CD14-positive monocyte (primary cell): ENCODE measurements around the gene MLF2. TPM values are rescaled to one million over a fixed set of nuclear protein-coding genes. Genes with fewer than 3 reads are reported as not detected.
A peak's percentile ranks its signal among the peaks of the same experiment; 100 is the strongest.

ENCODE experiments used
- DNase-seq, 3 donors: peaks; one replicate each; pipeline ENCODE4 v3.0.0-alpha.2; 2011 to 2022
- H2AFZ ChIP-seq: 2 replicates; pipeline ENCODE4 v1.6.0; 2012; ENCODE audit warnings: mild to moderate bottlenecking, low read depth, low read length, inconsistent platforms; ENCODE audit not compliant: insufficient read depth, poor library complexity, severe bottlenecking
- H3K27ac ChIP-seq, 2 donors: 1 replicate in 1 of 2; 2 replicates in 1 of 2; pipeline ENCODE4 v1.5.1; 2012 to 2013; ENCODE audit warnings: low read length in 2 of 2, control low read depth in 1 of 2, inconsistent platforms in 1 of 2, low read depth in 1 of 2, mild to moderate bottlenecking in 1 of 2
- H3K27me3 ChIP-seq, 2 donors: one replicate each; pipeline versions ENCODE4 v1.6.0 to v1.6.1; 2011 to 2013; ENCODE audit warnings: low read length in 2 of 2; ENCODE audit not compliant: control insufficient read depth in 2 of 2, insufficient read depth in 2 of 2
- H3K36me3 ChIP-seq, 2 donors: replicated peaks in 1 of 2; 1 replicate in 1 of 2; 2 replicates in 1 of 2; pipeline versions ENCODE4 v1.5.1 to v1.6.1; 2012 to 2013; ENCODE audit warnings: low read length in 2 of 2, control low read depth in 1 of 2, inconsistent platforms in 1 of 2, mild to moderate bottlenecking in 1 of 2; ENCODE audit not compliant: insufficient read depth in 2 of 2, control insufficient read depth in 1 of 2
- H3K4me1 ChIP-seq, 2 donors: 1 replicate in 1 of 2; 2 replicates in 1 of 2; pipeline versions ENCODE4 v1.5.1 to v1.6.1; 2012 to 2013; ENCODE audit warnings: low read length in 2 of 2, control low read depth in 1 of 2, inconsistent platforms in 1 of 2, mild to moderate bottlenecking in 1 of 2, moderate library complexity in 1 of 2; ENCODE audit not compliant: insufficient read depth in 2 of 2, control insufficient read depth in 1 of 2
- H3K4me2 ChIP-seq: replicated peaks from 2 replicates; pipeline ENCODE3; 2012; ENCODE audit warnings: low read length, moderate library complexity, mild to moderate bottlenecking; ENCODE audit not compliant: poor library complexity, severe bottlenecking; ENCODE audit errors: extremely low read depth
- H3K4me3 ChIP-seq, 3 experiments: fragments of 200-600 bp in 1 of 3; sonication (generic) in 1 of 3; replicated peaks in 1 of 3; 1 replicate in 2 of 3; 2 replicates in 1 of 3; pipeline ENCODE4 v1.5.1; 2011 to 2013; ENCODE audit warnings: low read length in 3 of 3, mild to moderate bottlenecking in 3 of 3, control low read depth in 2 of 3, low read depth in 2 of 3, inconsistent platforms in 1 of 3, moderate library complexity in 1 of 3
- H3K79me2 ChIP-seq: 2 replicates; pipeline ENCODE4 v1.6.0; 2012; ENCODE audit warnings: mild to moderate bottlenecking, control low read depth, inconsistent platforms, low read length, moderate library complexity; ENCODE audit not compliant: insufficient read depth
- H3K9ac ChIP-seq: 2 replicates; pipeline ENCODE4 v1.6.0; 2017; ENCODE audit warnings: low read length, mild to moderate bottlenecking; ENCODE audit not compliant: insufficient read depth, poor library complexity, severe bottlenecking
- H3K9me3 ChIP-seq, 2 donors: replicated peaks in 1 of 2; 1 replicate in 1 of 2; 2 replicates in 1 of 2; pipeline versions ENCODE4 v1.5.1 to v1.6.1; 2012 to 2013; ENCODE audit warnings: low read length in 2 of 2, control low read depth in 1 of 2; ENCODE audit not compliant: control insufficient read depth in 1 of 2, insufficient read depth in 1 of 2
- H4K20me1 ChIP-seq: 2 replicates; pipeline ENCODE4 v1.6.0; 2012; ENCODE audit warnings: mild to moderate bottlenecking, low read length, control low read depth, moderate library complexity; ENCODE audit not compliant: insufficient read depth
- H3K27ac Mint-ChIP-seq, 7 donors: one replicate each; pipeline ENCODE4 v1.8.0; 2020; ENCODE audit warnings: mild to moderate bottlenecking in 7 of 7, mixed read lengths in 7 of 7, moderate library complexity in 6 of 7, inconsistent platforms in 2 of 7
- H3K27me3 Mint-ChIP-seq, 3 donors: one replicate each; pipeline ENCODE4 v1.8.0; 2021 to 2022; ENCODE audit warnings: low read depth in 3 of 3, mild to moderate bottlenecking in 3 of 3, mixed read lengths in 3 of 3, moderate library complexity in 3 of 3, inconsistent platforms in 1 of 3
- H3K36me3 Mint-ChIP-seq, 2 donors: one replicate each; pipeline ENCODE4 v1.8.0; 2020; ENCODE audit warnings: mixed read lengths in 2 of 2, inconsistent platforms in 1 of 2, mild to moderate bottlenecking in 1 of 2
- H3K4me1 Mint-ChIP-seq: one replicate; pipeline ENCODE4 v1.8.0; 2020; ENCODE audit warnings: mild to moderate bottlenecking, mixed read lengths
- H3K4me3 Mint-ChIP-seq, 2 donors: one replicate each; pipeline ENCODE4 v1.8.0; 2020; ENCODE audit warnings: mild to moderate bottlenecking in 2 of 2, mixed read lengths in 2 of 2, moderate library complexity in 1 of 2
- H3K9me3 Mint-ChIP-seq, 7 donors: one replicate each; pipeline ENCODE4 v1.8.0; 2020 to 2022; ENCODE audit warnings: mixed read lengths in 7 of 7, mild to moderate bottlenecking in 6 of 7, moderate library complexity in 6 of 7, inconsistent platforms in 2 of 7
- WGBS: methylation state at CpG from one replicate; pipeline ENCODE4 v1.1.5; 2013; ENCODE audit warnings: missing lambda C conversion rate; ENCODE audit not compliant: insufficient coverage; 5-methylcytosine and 5-hydroxymethylcytosine counted together
- intact Hi-C, 2 donors: fragments of 100-400 bp; cut with micrococcal nuclease; formaldehyde crosslinking; loops; one replicate each; pipeline versions ENCODE4 v1.15.0 to v1.15.1; 2023
- polyA plus RNA-seq, 3 donors: library from polyadenylated mRNA; depleted of rRNA in 1 of 3; unstranded in 2 of 3; stranded (reverse) in 1 of 3; fragments of 300-500 nt in 2 of 3; fragments of >200 nt in 1 of 3; fragmentation: Illumina TruSeq in 2 of 3; gene quantifications; 1 replicate in 2 of 3; 2 replicates in 1 of 3; pipeline ENCODE4 v1.2.3, GENCODE V29; 2012 to 2021
- TF ChIP-seq, protein P1 (sequence below): fragments of 200-600 bp; IDR thresholded peaks from one replicate; pipeline ENCODE4 v1.8.0; 2022; ENCODE audit warnings: antibody characterized with exemption, mild to moderate bottlenecking

Gene MLF2
- polyA plus RNA-seq, 3 donors = 113 to 211 (median 140) TPM

DNA sequence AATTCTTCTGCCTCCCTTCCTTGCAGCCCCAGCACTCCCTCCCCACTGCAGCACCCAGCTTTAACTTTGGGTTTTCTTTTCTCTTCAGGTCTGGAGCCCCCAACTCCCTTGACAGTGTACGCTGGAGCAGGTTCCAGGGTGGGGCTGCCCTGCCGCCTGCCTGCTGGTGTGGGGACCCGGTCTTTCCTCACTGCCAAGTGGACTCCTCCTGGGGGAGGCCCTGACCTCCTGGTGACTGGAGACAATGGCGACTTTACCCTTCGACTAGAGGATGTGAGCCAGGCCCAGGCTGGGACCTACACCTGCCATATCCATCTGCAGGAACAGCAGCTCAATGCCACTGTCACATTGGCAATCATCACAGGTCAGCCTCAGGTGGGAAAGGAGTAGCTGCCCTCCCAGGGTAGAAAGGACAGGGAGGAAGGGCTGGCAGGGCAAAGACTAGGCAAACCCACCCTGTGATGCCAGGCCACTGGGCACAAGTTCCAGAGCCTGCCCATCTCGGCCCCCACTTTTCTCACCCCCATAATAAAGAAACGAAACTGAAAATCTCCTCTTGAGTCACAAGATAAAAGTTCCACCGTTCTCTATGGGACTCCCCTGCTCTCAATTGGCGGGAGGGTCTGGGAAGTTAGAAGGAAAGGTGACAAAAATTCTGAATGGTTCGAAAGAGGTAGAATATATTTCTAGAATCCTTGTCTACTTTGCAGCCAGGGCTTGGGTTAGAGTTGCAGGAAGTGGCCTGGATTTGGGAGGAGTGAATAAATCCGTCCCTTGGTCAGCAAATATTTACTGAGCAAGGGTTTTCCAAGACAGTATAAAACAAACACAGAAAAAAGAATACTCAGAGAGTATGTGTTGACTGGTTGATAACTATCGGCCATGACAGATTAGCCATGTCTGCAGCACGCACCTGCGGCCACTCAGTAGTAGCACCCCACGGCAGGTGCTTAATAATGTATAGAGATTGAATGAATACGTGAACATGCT is 22.5 kb upstream of the MLF2 start:
- peaks cover 0 to 17% of the 10 kb centered on the region in 2 donors for H3K9me3 ChIP-seq
- Mint-ChIP-seq H3K36me3 (peaks cover 0 to 11% of the 10 kb centered on the region in 2 donors), H3K4me1 (peaks cover 51% of the 10 kb centered on the region), H3K4me3 (peak overlapping the region in 1 of 2 donors; percentile 84), H3K27ac (peak overlapping the region in 1 of 7 donors; percentile 42), H3K9me3 (peaks cover 0 to 6% (median 4%) of the 10 kb centered on the region in 7 donors), H3K27me3 (peaks cover 65 to 76% (median 69%) of the 10 kb centered on the region in 3 donors)
- WGBS = 93% methylated on average over 5 of the region's 16 CpGs
- no peak overlapping the region for H3K27ac ChIP-seq
- peaks cover 34 to 61% of the 10 kb centered on the region in 2 donors for H3K4me1 ChIP-seq
- no peak overlapping the region for H3K4me3 ChIP-seq
- H3K4me2 ChIP-seq = no peak overlapping the region
- no peak overlapping the region for H3K9ac ChIP-seq
- TF ChIP-seq, protein P1, sequence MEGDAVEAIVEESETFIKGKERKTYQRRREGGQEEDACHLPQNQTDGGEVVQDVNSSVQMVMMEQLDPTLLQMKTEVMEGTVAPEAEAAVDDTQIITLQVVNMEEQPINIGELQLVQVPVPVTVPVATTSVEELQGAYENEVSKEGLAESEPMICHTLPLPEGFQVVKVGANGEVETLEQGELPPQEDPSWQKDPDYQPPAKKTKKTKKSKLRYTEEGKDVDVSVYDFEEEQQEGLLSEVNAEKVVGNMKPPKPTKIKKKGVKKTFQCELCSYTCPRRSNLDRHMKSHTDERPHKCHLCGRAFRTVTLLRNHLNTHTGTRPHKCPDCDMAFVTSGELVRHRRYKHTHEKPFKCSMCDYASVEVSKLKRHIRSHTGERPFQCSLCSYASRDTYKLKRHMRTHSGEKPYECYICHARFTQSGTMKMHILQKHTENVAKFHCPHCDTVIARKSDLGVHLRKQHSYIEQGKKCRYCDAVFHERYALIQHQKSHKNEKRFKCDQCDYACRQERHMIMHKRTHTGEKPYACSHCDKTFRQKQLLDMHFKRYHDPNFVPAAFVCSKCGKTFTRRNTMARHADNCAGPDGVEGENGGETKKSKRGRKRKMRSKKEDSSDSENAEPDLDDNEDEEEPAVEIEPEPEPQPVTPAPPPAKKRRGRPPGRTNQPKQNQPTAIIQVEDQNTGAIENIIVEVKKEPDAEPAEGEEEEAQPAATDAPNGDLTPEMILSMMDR = no peak
- intact Hi-C loops = loop anchor here (5.0 kb wide), 1 partner anchor 38 kb away; no protein-coding TSS in a partner anchor
- H2AFZ ChIP-seq = no peak overlapping the region
- H3K36me3 ChIP-seq = no peaks in the 10 kb centered on the region
- H3K79me2 ChIP-seq = no peaks in the 10 kb centered on the region
- no peaks in the 10 kb centered on the region for H4K20me1 ChIP-seq
- DNase-seq = no peak
- H3K27me3 ChIP-seq = peaks cover 12 to 63% of the 10 kb centered on the region in 2 donors

GRCh38 chr12:6774499-6775062 is 21.6 kb upstream of the MLF2 start:
- H3K27ac ChIP-seq = no peak overlapping the region
- peaks cover 30 to 52% of the 10 kb centered on the region in 2 donors for H3K4me1 ChIP-seq
- H3K4me1 Mint-ChIP-seq = peaks cover 45% of the 10 kb centered on the region

More at GRCh38 chr12:6774499-6775062, 21.6 kb upstream of the MLF2 start:
- Histone ChIP-seq H3K79me2 (no peaks in the 10 kb centered on the region), H3K4me3 (no peak overlapping the region), H3K27me3 (peaks cover 12 to 66% of the 10 kb centered on the region in 2 donors), H3K4me2 (no peak overlapping the region), H2AFZ (no peak overlapping the region), H3K9ac (no peak overlapping the region), H3K9me3 (peaks cover 0 to 17% of the 10 kb centered on the region in 2 donors), H4K20me1 (no peaks in the 10 kb centered on the region), H3K36me3 (no peaks in the 10 kb centered on the region)
- Mint-ChIP-seq H3K36me3 (peaks cover 3 to 11% of the 10 kb centered on the region in 2 donors), H3K27me3 (peaks cover 65 to 80% (median 74%) of the 10 kb centered on the region in 3 donors), H3K4me3 (peak overlapping the region in 1 of 2 donors; percentile 84), H3K9me3 (peaks cover 0 to 6% (median 4%) of the 10 kb centered on the region in 7 donors), H3K27ac (no peak overlapping the region)
- intact Hi-C loops = loop anchor here (5.0 kb wide), 1 partner anchor 37 kb away; no protein-coding TSS in a partner anchor
- TF ChIP-seq, protein P1 = no peak
- WGBS = 68% methylated on average over 15 of the region's 15 CpGs
- no peak for DNase-seq
